Breast epithelium (tissue), 4 donors: Measurements from ENCODE around the gene SH3D19. TPM values are rescaled to one million over a fixed set of nuclear protein-coding genes. Genes with fewer than 3 reads are reported as not detected.
"Not testable (repeated sequence)": the region's sequence is repeated elsewhere in the genome, so short reads cannot be mapped to it uniquely, and the experiment has no call there.

Experiments
- DNase-seq, 2 donors: peaks; one replicate each; pipeline ENCODE4 v3.0.0-alpha.2; 2019; ENCODE audit warnings: low spot score in 2 of 2
- H3K27ac ChIP-seq, 2 donors: fragments of 200-600 bp; sonication (generic) in 1 of 2; one replicate each; pipeline ENCODE4 v1.5.1; 2016 to 2019; ENCODE audit warnings: mild to moderate bottlenecking in 1 of 2
- H3K27me3 ChIP-seq, 2 donors: fragments of 200-600 bp; sonication (generic) in 1 of 2; one replicate each; pipeline versions ENCODE4 v1.5.1 to v1.6.0; 2017 to 2019; ENCODE audit warnings: control low read depth in 1 of 2, mild to moderate bottlenecking in 1 of 2
- H3K36me3 ChIP-seq: fragments of 200-600 bp; one replicate; pipeline ENCODE4 v1.5.1; 2019
- H3K4me1 ChIP-seq, 2 donors: fragments of 200-600 bp; sonication (generic); one replicate each; pipeline ENCODE4 v1.5.1; 2016 to 2019; ENCODE audit warnings: control low read depth in 1 of 2
- H3K4me3 ChIP-seq, 3 donors: fragments of 200-600 bp; sonication (generic); 1 replicate in 2 of 3; 2 replicates in 1 of 3; pipeline ENCODE4 v1.5.1; 2016 to 2019; ENCODE audit warnings: mild to moderate bottlenecking in 3 of 3, moderate library complexity in 2 of 3
- H3K9me3 ChIP-seq, 2 donors: fragments of 200-600 bp; sonication (generic) in 1 of 2; one replicate each; pipeline ENCODE4 v1.5.1; 2016 to 2019; ENCODE audit warnings: control low read depth in 1 of 2
- POLR2A ChIP-seq: fragments of 450-650 bp; IDR thresholded peaks from one replicate; pipeline ENCODE4 v1.6.1; 2016; ENCODE audit warnings: antibody characterized with exemption, mild to moderate bottlenecking, moderate library complexity
- POLR2AphosphoS5 ChIP-seq, 3 donors: sonication (generic); formaldehyde crosslinking; IDR thresholded peaks; one replicate each; pipeline ENCODE4 v1.6.1; 2017; ENCODE audit warnings: antibody characterized with exemption in 3 of 3
- intact Hi-C: fragments of 100-400 bp; cut with DNase I; formaldehyde crosslinking; loops from one replicate; pipeline ENCODE4 v1.15.1; 2023; ENCODE audit warnings: low total_unique reads
- total RNA-seq, 3 donors: library from RNA; depleted of rRNA; stranded (reverse); fragments of >200 nt; gene quantifications; one replicate each; pipeline ENCODE4 v1.1.0, GENCODE V29; 2016
- TF ChIP-seq, protein P1 (sequence below), 3 donors: fragments of 450-650 bp; IDR thresholded peaks; one replicate each; pipeline ENCODE4 v1.5.1; 2016 to 2017; ENCODE audit warnings: antibody characterized with exemption in 3 of 3, mild to moderate bottlenecking in 3 of 3, moderate library complexity in 3 of 3

SH3D19 gene
- total RNA-seq, 3 donors from 2014 or later, result 82.9 to 297 (median 113) TPM

DNA sequence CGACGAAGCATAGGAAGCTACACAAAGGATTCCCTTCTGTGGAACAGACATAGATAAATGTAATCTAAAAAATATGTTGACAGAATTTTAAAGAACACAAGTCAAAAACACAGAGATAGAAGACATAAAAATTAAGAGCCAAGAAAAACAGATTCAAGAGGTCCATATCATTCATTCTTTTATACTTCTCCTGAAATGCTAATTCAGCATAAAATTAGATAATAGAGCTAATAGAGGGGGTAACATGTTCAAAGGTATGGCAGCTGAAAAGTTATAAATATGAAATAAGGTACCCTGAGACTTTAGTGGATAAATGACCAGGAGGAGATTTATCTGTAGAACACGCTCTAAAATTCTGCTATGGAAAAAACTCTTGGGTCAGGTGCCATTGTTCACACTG lies 85.8 kb downstream of the SH3D19 start:
- intact Hi-C loops, result no loop called here

GRCh38 chr4:151238477-151238876 lies 86.9 kb downstream of the SH3D19 start:
- Histone ChIP-seq H3K36me3 (no peaks in the 10 kb centered on the region), H3K27ac (no peak overlapping the region), H3K9me3 (no peaks in the 10 kb centered on the region), H3K4me3 (no peak overlapping the region), H3K4me1 (no peaks in the 10 kb centered on the region), H3K27me3 (no peaks in the 10 kb centered on the region)
- no peak for DNase-seq
- intact Hi-C loops, result no loop called here
- TF ChIP-seq, protein P1, sequence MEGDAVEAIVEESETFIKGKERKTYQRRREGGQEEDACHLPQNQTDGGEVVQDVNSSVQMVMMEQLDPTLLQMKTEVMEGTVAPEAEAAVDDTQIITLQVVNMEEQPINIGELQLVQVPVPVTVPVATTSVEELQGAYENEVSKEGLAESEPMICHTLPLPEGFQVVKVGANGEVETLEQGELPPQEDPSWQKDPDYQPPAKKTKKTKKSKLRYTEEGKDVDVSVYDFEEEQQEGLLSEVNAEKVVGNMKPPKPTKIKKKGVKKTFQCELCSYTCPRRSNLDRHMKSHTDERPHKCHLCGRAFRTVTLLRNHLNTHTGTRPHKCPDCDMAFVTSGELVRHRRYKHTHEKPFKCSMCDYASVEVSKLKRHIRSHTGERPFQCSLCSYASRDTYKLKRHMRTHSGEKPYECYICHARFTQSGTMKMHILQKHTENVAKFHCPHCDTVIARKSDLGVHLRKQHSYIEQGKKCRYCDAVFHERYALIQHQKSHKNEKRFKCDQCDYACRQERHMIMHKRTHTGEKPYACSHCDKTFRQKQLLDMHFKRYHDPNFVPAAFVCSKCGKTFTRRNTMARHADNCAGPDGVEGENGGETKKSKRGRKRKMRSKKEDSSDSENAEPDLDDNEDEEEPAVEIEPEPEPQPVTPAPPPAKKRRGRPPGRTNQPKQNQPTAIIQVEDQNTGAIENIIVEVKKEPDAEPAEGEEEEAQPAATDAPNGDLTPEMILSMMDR (IDR thresholded peaks at IDR 0.05), result peak in 1 of 3 donors; percentile 5
- TF ChIP-seq POLR2A, result no peak
- no peak for TF ChIP-seq POLR2AphosphoS5 (IDR thresholded peaks at IDR 0.05)

More for the DNA sequence above, 85.8 kb downstream of the SH3D19 start:
- no peaks in the 10 kb centered on the region for H3K4me1 ChIP-seq
- no peaks in the 10 kb centered on the region for H3K9me3 ChIP-seq
- H3K27me3 ChIP-seq, result no peaks in the 10 kb centered on the region
- TF ChIP-seq, protein P1 (IDR thresholded peaks at IDR 0.05), result no peak
- no peak for TF ChIP-seq POLR2AphosphoS5 (IDR thresholded peaks at IDR 0.05)
- TF ChIP-seq POLR2A, result no peak
- no peak overlapping the region for H3K27ac ChIP-seq
- H3K36me3 ChIP-seq, result no peaks in the 10 kb centered on the region
- no peak overlapping the region for H3K4me3 ChIP-seq
- no peak for DNase-seq

- Histone ChIP-seq H3K27me3 (no peaks in the 10 kb centered on the region), H3K36me3 (no peaks in the 10 kb centered on the region), H3K4me3 (no peak overlapping the region), H3K27ac (no peak overlapping the region), H3K9me3 (no peaks in the 10 kb centered on the region), H3K4me1 (no peaks in the 10 kb centered on the region)
- TF ChIP-seq POLR2AphosphoS5 (IDR thresholded peaks at IDR 0.05) (no peak), POLR2A (no peak)
- TF ChIP-seq, protein P1 (IDR thresholded peaks at IDR 0.05), result no peak
- DNase-seq, result no peak
- intact Hi-C loops, result no loop called here
Measured at GRCh38 chr4:151236036-151236435, 89.4 kb downstream of the SH3D19 start.

DNA sequence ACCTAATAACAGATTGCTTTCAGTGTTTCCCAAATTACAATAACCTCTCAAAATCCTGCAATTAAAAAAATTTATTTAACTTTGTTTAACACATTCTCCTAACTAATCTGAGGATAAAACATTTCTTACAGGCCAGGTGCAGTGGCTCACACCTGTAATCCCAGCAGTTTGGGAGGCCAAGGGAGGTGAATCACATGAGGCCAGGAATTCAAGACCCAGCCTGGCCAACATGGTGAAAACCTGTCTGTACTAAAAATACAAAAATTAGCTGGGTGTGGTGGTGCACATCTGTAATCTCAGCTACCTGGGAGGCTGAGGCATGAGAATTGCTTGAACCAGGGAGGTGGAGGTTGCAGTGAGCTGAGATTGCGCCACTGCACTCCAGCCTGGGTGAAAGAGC lies 90.0 kb downstream of the SH3D19 start:
- DNase-seq, H3K36me3 ChIP-seq, intact Hi-C loops, H3K4me3 ChIP-seq, H3K27me3 ChIP-seq, H3K27ac ChIP-seq, H3K9me3 ChIP-seq, H3K4me1 ChIP-seq: not testable (repeated sequence)

DNA sequence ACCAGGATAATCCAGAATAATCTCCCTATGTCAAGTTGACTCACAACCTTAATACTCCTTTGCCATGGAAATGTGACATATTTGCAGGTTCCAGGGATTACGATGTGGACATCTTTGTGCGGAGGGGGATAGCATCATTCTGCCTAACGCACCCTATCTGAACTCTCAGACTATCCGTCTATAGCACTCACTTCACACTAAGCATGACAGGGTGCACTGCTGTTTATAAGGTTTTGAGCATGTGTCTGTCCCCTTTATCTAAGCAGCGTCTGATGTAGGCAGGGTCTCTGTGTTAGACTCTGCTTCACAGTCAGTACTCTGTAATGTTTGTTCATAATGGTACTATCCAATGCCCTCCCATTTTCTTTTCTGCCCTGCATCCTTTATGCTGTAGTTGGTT lies 91.8 kb downstream of the SH3D19 start:
- intact Hi-C loops, result no loop called here
- no peak overlapping the region for H3K27ac ChIP-seq
- H3K27me3 ChIP-seq, result no peaks in the 10 kb centered on the region
- H3K4me3 ChIP-seq, result no peak overlapping the region
- TF ChIP-seq, protein P1 (IDR thresholded peaks at IDR 0.05), result no peak
- TF ChIP-seq POLR2AphosphoS5 (IDR thresholded peaks at IDR 0.05) (no peak), POLR2A (no peak)
- no peaks in the 10 kb centered on the region for H3K9me3 ChIP-seq
- H3K4me1 ChIP-seq, result no peaks in the 10 kb centered on the region
- no peak for DNase-seq
- H3K36me3 ChIP-seq, result no peaks in the 10 kb centered on the region
